Tibial nerve (tissue), 3 donors: ENCODE results near the gene DGKD.

ENCODE experiments used
- POLR2A ChIP-seq, 2 donors: fragments of 450-650 bp; IDR thresholded peaks; one replicate each; pipeline ENCODE4 v1.6.1; 2017; ENCODE audit warnings: antibody characterized with exemption in 2 of 2, mild to moderate bottlenecking in 2 of 2, moderate library complexity in 2 of 2
- TF ChIP-seq, protein P1 (sequence below), 5 experiments: fragments of 200-600 bp in 3 of 5; fragments of 450-650 bp in 2 of 5; sonication (generic) in 3 of 5; IDR thresholded peaks; one replicate each; pipeline ENCODE4 v1.5.1; 2016 to 2019; ENCODE audit warnings: antibody characterized with exemption in 5 of 5, mild to moderate bottlenecking in 3 of 5, moderate library complexity in 2 of 5

- TF ChIP-seq, protein P1, sequence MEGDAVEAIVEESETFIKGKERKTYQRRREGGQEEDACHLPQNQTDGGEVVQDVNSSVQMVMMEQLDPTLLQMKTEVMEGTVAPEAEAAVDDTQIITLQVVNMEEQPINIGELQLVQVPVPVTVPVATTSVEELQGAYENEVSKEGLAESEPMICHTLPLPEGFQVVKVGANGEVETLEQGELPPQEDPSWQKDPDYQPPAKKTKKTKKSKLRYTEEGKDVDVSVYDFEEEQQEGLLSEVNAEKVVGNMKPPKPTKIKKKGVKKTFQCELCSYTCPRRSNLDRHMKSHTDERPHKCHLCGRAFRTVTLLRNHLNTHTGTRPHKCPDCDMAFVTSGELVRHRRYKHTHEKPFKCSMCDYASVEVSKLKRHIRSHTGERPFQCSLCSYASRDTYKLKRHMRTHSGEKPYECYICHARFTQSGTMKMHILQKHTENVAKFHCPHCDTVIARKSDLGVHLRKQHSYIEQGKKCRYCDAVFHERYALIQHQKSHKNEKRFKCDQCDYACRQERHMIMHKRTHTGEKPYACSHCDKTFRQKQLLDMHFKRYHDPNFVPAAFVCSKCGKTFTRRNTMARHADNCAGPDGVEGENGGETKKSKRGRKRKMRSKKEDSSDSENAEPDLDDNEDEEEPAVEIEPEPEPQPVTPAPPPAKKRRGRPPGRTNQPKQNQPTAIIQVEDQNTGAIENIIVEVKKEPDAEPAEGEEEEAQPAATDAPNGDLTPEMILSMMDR (IDR thresholded peaks at IDR 0.05): no peak
- TF ChIP-seq POLR2A (IDR thresholded peaks at IDR 0.05): no peak
Observed at GRCh38 chr2:233489666-233490065, 135.4 kb downstream of the DGKD start.
